ENCODE data around the gene DAG1.

Gene DAG1

GRCh38 chr3:49519916-49520385, 49.9 kb downstream of the DAG1 start:
- H3K4me3 ChIP-seq (replicated peaks in 1 of 2; ENCODE audit: low read depth in 2 of 2, low read length in 2 of 2): no peak overlapping the region
- TF ChIP-seq, protein P1, sequence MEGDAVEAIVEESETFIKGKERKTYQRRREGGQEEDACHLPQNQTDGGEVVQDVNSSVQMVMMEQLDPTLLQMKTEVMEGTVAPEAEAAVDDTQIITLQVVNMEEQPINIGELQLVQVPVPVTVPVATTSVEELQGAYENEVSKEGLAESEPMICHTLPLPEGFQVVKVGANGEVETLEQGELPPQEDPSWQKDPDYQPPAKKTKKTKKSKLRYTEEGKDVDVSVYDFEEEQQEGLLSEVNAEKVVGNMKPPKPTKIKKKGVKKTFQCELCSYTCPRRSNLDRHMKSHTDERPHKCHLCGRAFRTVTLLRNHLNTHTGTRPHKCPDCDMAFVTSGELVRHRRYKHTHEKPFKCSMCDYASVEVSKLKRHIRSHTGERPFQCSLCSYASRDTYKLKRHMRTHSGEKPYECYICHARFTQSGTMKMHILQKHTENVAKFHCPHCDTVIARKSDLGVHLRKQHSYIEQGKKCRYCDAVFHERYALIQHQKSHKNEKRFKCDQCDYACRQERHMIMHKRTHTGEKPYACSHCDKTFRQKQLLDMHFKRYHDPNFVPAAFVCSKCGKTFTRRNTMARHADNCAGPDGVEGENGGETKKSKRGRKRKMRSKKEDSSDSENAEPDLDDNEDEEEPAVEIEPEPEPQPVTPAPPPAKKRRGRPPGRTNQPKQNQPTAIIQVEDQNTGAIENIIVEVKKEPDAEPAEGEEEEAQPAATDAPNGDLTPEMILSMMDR (IDR thresholded peaks at IDR 0.05; ENCODE audit: low read depth, low read length): no peak
- no peak for DNase-seq (ENCODE audit: low read depth in 2 of 2)

DNA sequence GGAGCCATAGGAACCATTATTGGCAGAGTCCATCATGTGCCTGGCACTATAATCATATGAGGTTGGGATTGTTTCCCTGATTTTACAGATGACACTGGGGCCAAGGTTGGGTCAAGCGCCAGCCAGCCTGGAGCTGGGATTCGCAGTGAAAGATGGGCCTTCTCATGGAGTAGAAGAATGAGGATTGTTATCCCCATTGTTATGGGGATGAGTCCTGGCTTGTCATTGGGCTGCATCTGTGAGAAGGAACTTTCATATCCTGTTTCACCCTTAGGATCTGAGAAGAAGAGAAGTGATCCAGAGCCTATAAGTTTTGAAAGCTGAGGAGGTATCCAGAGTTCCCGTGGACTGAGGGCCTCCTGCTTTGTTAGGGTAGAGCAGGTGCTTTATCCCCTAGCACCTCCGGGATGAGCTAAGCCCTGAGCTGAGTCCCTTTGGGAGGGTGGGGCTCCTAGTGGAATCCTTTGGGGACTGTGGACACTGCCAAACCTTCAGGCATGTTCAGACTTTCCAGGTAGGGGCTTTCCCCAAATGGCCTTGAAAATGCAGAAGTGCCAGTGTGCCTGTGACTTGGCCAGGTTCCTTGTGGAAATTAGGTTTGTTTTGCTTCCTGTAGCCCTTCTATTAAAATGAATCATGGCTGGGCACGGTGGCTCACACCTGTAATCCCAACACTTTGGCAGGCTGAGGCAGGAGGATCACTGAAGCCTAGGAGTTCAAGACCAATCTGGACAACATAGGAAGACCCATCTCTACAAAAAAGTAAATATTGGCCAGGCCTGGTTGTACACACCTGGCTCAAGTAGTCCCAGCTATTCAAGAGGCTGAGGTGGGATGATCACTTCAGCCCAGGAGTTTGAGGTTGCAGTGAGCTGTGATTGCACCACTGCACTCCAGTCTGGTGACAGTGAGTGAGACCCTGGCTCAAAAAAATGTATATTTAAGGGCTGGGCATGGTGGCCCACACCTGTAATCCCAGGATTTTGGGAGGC, 54.0 kb downstream of the DAG1 start:
- no peak for DNase-seq (ENCODE audit: low read depth in 2 of 2)
- no peak overlapping the region for H3K4me3 ChIP-seq (replicated peaks in 1 of 2; ENCODE audit: low read depth in 2 of 2, low read length in 2 of 2)
- TF ChIP-seq, protein P1 (IDR thresholded peaks at IDR 0.05; ENCODE audit: low read depth, low read length): no peak

DNA sequence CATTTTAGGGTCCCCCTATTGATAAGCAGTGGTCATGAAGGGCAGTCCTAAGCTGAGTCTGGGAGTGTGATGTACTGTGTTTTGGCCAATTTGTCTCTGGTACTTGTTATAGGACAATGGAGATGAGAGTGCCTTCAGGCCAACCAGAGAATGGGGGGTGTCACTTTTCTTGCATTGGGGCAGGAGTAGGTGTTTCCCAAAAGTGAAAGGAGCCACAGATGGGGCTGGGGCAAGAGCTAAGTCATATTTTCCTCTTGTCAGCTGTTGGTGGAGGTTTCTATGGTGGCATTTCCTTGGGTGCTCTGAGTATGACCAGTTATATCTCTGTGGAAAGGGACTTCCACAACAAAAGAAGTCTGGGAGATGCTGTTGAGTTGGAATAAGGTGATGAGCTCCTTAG, 59.5 kb downstream of the DAG1 start:
- H3K4me3 ChIP-seq (replicated peaks in 1 of 2; ENCODE audit: low read depth in 2 of 2, low read length in 2 of 2): no peak overlapping the region

GRCh38 chr3:49530231-49530630, 60.2 kb downstream of the DAG1 start:
- TF ChIP-seq, protein P1 (IDR thresholded peaks at IDR 0.05; ENCODE audit: low read depth, low read length): no peak
- H3K4me3 ChIP-seq (replicated peaks in 1 of 2; ENCODE audit: low read depth in 2 of 2, low read length in 2 of 2): no peak overlapping the region
- DNase-seq (ENCODE audit: low read depth in 2 of 2): no peak

More for the DNA sequence above, 59.5 kb downstream of the DAG1 start:
- TF ChIP-seq, protein P1 (IDR thresholded peaks at IDR 0.05; ENCODE audit: low read depth, low read length): no peak
- DNase-seq (ENCODE audit: low read depth in 2 of 2): no peak

DNA sequence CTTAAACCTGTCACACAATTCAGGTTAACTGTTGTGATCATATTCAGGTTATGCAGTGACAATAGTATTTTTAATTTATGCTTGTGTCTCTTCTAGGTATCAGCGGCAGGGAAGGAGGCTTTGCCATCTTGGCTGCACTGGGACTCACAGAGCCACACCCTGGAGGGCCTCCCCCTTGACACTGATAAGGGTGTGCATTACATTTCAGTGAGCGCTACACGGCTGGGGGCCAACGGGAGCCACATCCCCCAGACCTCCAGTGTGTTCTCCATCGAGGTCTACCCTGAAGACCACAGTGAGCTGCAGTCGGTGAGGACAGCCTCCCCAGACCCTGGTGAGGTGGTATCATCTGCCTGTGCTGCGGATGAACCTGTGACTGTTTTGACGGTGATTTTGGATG, 60.6 kb downstream of the DAG1 start:
- no peak for DNase-seq (ENCODE audit: low read depth in 2 of 2)
- no peak overlapping the region for H3K4me3 ChIP-seq (replicated peaks in 1 of 2; ENCODE audit: low read depth in 2 of 2, low read length in 2 of 2)
- TF ChIP-seq, protein P1 (IDR thresholded peaks at IDR 0.05; ENCODE audit: low read depth, low read length): no peak

DNA sequence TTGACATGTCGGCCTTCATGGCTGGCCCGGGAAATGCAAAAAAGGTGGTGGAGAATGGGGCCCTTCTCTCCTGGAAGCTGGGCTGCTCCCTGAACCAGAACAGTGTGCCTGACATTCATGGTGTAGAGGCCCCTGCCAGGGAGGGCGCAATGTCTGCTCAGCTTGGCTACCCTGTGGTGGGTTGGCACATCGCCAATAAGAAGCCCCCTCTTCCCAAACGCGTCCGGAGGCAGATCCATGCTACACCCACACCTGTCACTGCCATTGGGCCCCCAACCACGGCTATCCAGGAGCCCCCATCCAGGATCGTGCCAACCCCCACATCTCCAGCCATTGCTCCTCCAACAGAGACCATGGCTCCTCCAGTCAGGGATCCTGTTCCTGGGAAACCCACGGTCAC, 61.2 kb downstream of the DAG1 start:
- DNase-seq (ENCODE audit: low read depth in 2 of 2): no peak
- TF ChIP-seq, protein P1 (IDR thresholded peaks at IDR 0.05; ENCODE audit: low read depth, low read length): no peak

More for the DNA sequence above, 61.2 kb downstream of the DAG1 start:
- H3K4me3 ChIP-seq (replicated peaks in 1 of 2; ENCODE audit: low read depth in 2 of 2, low read length in 2 of 2): no peak overlapping the region

Data from cardiac fibroblast (primary cell).